Spleen (tissue), 7 donors: Measurements from ENCODE around the gene GSN.

Source experiments
- POLR2A ChIP-seq, 3 donors: fragments of 450-650 bp; IDR thresholded peaks; one replicate each; pipeline ENCODE4 v1.5.1; 2017; ENCODE audit warnings: antibody characterized with exemption in 3 of 3, mild to moderate bottlenecking in 1 of 3
- POLR2AphosphoS5 ChIP-seq, 3 donors: sonication (generic); formaldehyde crosslinking; IDR thresholded peaks; one replicate each; pipeline ENCODE4 v1.5.1; 2017; ENCODE audit warnings: antibody characterized with exemption in 3 of 3
- TF ChIP-seq, protein P1 (sequence below), 11 experiments: fragments of 200-600 bp in 7 of 11; fragments of 450-650 bp in 4 of 11; sonication (generic) in 4 of 11; IDR thresholded peaks in 8 of 11; conservative IDR thresholded peaks in 3 of 11; 1 replicate in 7 of 11; 2 replicates in 4 of 11; pipeline versions ENCODE4 v1.4.0 to v1.8.0; 2016 to 2021; ENCODE audit warnings: antibody characterized with exemption in 11 of 11, inconsistent platforms in 4 of 11, mild to moderate bottlenecking in 1 of 11
- donor health status: DM: no; HTN: no; CAD: no; lungs with moderate emphysema.
- donor health status: DM: no; HTN: no; CAD: no.
- donor health status: DM: no; HTN: no; CAD: no.

DNA sequence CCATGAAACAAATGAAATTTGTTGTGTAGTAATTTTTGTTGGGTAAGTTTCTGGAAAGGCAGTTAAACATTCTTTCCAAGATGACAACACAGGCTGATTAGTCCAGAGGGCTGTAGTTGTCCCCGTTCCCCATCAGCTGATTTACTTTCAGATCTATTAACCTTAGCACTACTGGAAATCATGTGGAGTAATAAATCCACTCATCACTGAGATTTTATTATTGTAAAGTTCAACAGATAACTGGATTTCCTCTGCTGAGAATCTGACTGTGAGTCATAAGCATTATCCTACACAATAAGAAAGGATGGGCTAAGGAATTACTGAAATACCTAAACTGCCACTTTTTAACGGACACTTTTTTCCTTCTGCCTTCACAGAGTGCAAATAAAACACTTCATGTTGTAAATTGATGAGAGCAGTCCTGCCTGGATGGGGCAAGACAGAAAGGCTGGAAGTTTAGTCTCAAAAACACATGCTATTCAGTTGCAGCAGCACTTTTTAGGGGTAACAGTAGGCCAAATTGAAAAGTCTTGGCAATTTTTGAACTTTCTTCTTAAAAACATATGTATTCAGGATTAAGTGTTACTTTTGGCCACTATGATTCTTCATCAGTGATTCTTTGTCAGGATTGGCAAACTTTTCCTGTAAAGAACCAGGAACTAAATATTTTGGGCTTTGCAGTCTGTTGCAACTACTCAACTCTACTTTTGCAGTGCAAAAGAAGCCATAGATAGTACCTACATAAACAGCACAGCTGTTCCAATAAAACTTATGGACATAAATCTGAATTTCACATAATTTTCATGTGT is 95.1 kb downstream of the GSN start:
- TF ChIP-seq, protein P1, sequence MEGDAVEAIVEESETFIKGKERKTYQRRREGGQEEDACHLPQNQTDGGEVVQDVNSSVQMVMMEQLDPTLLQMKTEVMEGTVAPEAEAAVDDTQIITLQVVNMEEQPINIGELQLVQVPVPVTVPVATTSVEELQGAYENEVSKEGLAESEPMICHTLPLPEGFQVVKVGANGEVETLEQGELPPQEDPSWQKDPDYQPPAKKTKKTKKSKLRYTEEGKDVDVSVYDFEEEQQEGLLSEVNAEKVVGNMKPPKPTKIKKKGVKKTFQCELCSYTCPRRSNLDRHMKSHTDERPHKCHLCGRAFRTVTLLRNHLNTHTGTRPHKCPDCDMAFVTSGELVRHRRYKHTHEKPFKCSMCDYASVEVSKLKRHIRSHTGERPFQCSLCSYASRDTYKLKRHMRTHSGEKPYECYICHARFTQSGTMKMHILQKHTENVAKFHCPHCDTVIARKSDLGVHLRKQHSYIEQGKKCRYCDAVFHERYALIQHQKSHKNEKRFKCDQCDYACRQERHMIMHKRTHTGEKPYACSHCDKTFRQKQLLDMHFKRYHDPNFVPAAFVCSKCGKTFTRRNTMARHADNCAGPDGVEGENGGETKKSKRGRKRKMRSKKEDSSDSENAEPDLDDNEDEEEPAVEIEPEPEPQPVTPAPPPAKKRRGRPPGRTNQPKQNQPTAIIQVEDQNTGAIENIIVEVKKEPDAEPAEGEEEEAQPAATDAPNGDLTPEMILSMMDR (IDR thresholded peaks at IDR 0.05 in 8 of 11, conservative IDR thresholded peaks at IDR 0.05 in 3 of 11): no peak
- TF ChIP-seq POLR2AphosphoS5 (IDR thresholded peaks at IDR 0.05): no peak
- TF ChIP-seq POLR2A (IDR thresholded peaks at IDR 0.05): no peak
